GM12891 (cell line): ENCODE measurements around the gene RASGRF1.

ENCODE experiments used
- DNase-seq: peaks from one replicate; pipeline ENCODE4 v3.0.0; 2011; ENCODE audit warnings: low spot score; ENCODE audit not compliant: insufficient read length
- FAIRE-seq: peaks from 2 replicates; lab custom pipeline; 2011; peaks lifted over from hg19 to GRCh38; lab: Jason Lieb, UNC
- PAX5 ChIP-seq: IDR thresholded peaks from 2 replicates; pipeline ENCODE4 v1.6.1; 2011; ENCODE audit warnings: low read length, moderate library complexity, mild to moderate bottlenecking; ENCODE audit not compliant: insufficient read depth, severe bottlenecking
- POLR2A ChIP-seq: IDR thresholded peaks from 2 replicates; pipeline ENCODE4 v1.6.1; 2011; ENCODE audit warnings: low read depth, low read length, control low read depth
- POLR2AphosphoS5 ChIP-seq: IDR thresholded peaks from 2 replicates; pipeline ENCODE4 v1.6.1; 2011; ENCODE audit warnings: low read depth, low read length, control low read depth
- POU2F2 ChIP-seq: IDR thresholded peaks from 2 replicates; pipeline ENCODE4 v1.6.1; 2011; ENCODE audit warnings: low read depth, mild to moderate bottlenecking, control low read depth, low read length, moderate library complexity
- SPI1 ChIP-seq: IDR thresholded peaks from 2 replicates; pipeline ENCODE4 v1.6.1; 2011; ENCODE audit warnings: low read depth, low read length, control low read depth
- TAF1 ChIP-seq: IDR thresholded peaks from 2 replicates; pipeline ENCODE4 v1.6.1; 2011; ENCODE audit warnings: low read depth, low read length, control low read depth

RASGRF1 gene

GRCh38 chr15:78927077-78927790, 163.3 kb downstream of the RASGRF1 start:
- DNase-seq (no peak), FAIRE-seq (peak; percentile 81)
- TF ChIP-seq SPI1, result no peak
- TF ChIP-seq POLR2AphosphoS5, result 0 out of 2 replicates have a peak, but pooled peaks have one; percentile 37
- TF ChIP-seq POU2F2, result no peak
- TF ChIP-seq PAX5, result no peak
- no peak for TF ChIP-seq TAF1
- no peak for TF ChIP-seq POLR2A

- TF ChIP-seq POU2F2 (no peak), PAX5 (no peak), POLR2AphosphoS5 (no peak; the same call in 1 of the 2 replicates), SPI1 (no peak), POLR2A (no peak)
- DNase-seq (no peak), FAIRE-seq (peak; percentile 56)
These were observed 164.4 kb downstream of the RASGRF1 start for GRCh38 chr15:78925956-78926743.

GRCh38 chr15:78925076-78925624, 165.4 kb downstream of the RASGRF1 start:
- no peak for DNase-seq
- FAIRE-seq, result no peak
- no peak for TF ChIP-seq TAF1
- no peak for TF ChIP-seq SPI1
- no peak for TF ChIP-seq PAX5
- TF ChIP-seq POU2F2, result no peak
- TF ChIP-seq POLR2AphosphoS5, result no peak
- no peak for TF ChIP-seq POLR2A

- no peak for FAIRE-seq
- no peak for TF ChIP-seq POU2F2
- TF ChIP-seq POLR2A, result no peak
- TF ChIP-seq TAF1, result no peak
- no peak for TF ChIP-seq POLR2AphosphoS5
- no peak for TF ChIP-seq SPI1
- no peak for TF ChIP-seq PAX5
These were observed 166.9 kb downstream of the RASGRF1 start for GRCh38 chr15:78923480-78924360.

GRCh38 chr15:78923015-78923414, 167.6 kb downstream of the RASGRF1 start:
- DNase-seq, result no peak
- TF ChIP-seq POLR2AphosphoS5 (no peak), POU2F2 (no peak), SPI1 (peak; percentile 39), POLR2A (no peak), PAX5 (no peak), TAF1 (no peak)
- no peak for FAIRE-seq

More at GRCh38 chr15:78923480-78924360, 166.9 kb downstream of the RASGRF1 start:
- DNase-seq, result no peak

- no peak for FAIRE-seq
- TF ChIP-seq PAX5 (no peak), POLR2A (no peak), POLR2AphosphoS5 (no peak), TAF1 (no peak), SPI1 (no peak)
These were observed 168.1 kb downstream of the RASGRF1 start for GRCh38 chr15:78922527-78922926.

GRCh38 chr15:78921940-78922339, 168.6 kb downstream of the RASGRF1 start:
- FAIRE-seq (no peak), DNase-seq (no peak)
- no peak for TF ChIP-seq POLR2A
- TF ChIP-seq SPI1, result no peak
- TF ChIP-seq TAF1, result no peak
- TF ChIP-seq POU2F2, result no peak
- no peak for TF ChIP-seq PAX5
- no peak for TF ChIP-seq POLR2AphosphoS5

More at GRCh38 chr15:78922527-78922926, 168.1 kb downstream of the RASGRF1 start:
- no peak for DNase-seq

GRCh38 chr15:78921517-78921916, 169.1 kb downstream of the RASGRF1 start:
- TF ChIP-seq POU2F2, result no peak
- no peak; the same call in 1 of the 2 replicates for TF ChIP-seq POLR2AphosphoS5
- no peak; the same call in 1 of the 2 replicates for TF ChIP-seq POLR2A
- no peak for TF ChIP-seq TAF1
- TF ChIP-seq SPI1, result no peak
- no peak for TF ChIP-seq PAX5
- DNase-seq, result no peak
- FAIRE-seq, result no peak
